GM12892 (cell line): Measurements from ENCODE around the gene TNFAIP1.
A peak's percentile ranks its signal among the peaks of the same experiment; 100 is the strongest.
"Not testable (repeated sequence)": the region's sequence is repeated elsewhere in the genome, so short reads cannot be mapped to it uniquely, and the experiment has no call there.

Source experiments
- DNase-seq: peaks from one replicate; pipeline ENCODE4 v3.0.0; 2011; ENCODE audit not compliant: insufficient read length
- FAIRE-seq: peaks from 2 replicates; lab custom pipeline; 2011; peaks lifted over from hg19 to GRCh38; lab: Jason Lieb, UNC
- POLR2A ChIP-seq: IDR thresholded peaks from 2 replicates; pipeline ENCODE4 v1.6.1; 2011; ENCODE audit warnings: low read depth, low read length, control low read depth
- POLR2AphosphoS5 ChIP-seq: IDR thresholded peaks from 2 replicates; pipeline ENCODE4 v1.6.1; 2011; ENCODE audit warnings: low read depth, low read length, control low read depth
- TAF1 ChIP-seq: IDR thresholded peaks from 2 replicates; pipeline ENCODE4 v1.6.1; 2011; ENCODE audit warnings: low read depth, mild to moderate bottlenecking, control low read depth, low read length, borderline replicate concordance

Gene TNFAIP1

DNA sequence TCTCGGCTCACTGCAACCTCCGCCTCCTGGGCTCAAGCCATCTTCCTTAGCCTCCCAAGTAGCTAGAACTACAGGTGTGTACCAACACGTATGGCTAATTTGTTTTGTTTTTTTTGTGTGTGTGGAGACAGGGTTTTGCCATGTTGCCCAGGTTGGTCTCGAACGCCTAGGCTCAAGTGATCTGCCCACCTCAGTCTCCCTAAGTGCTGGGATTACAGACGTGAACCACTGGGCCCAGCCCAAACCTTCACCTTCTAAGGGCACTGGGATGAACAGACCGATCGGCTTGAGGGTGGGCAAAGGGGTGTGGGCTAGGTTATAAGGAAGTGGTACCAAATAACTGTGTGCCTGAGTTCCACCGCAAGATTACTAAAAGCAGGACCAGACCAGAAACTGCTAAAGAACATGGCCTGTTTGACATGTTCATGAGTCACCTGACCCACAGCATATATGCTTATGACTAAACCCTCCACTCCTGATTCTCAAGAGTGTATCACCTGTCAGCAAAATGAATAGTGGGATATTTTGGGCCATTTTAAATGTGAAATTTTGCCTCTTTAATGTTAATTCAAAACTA, 8.4 kb upstream of the TNFAIP1 start:
- DNase-seq (no peak), FAIRE-seq (peak; percentile 74)
- TF ChIP-seq POLR2A = no peak
- TF ChIP-seq TAF1 = no peak
- TF ChIP-seq POLR2AphosphoS5 = no peak

DNA sequence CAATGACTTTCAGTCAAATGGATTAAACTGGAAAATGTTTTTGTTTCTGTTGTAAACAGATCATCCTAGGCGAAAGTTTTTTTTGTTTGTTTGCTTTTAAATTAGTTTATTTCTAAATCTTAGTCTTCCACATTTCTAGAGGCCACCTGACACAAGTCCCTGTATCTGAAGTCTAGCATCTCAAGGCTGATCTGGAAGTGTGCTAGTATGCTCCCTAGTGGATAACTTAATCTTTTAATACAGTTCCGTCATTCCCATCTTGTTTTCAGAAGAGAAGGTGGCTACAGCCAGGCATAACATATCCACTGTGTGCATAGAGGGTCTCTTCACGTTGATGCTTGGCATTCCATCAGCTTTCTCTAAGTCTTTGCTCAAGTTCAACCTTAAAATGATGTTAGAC, 7.9 kb upstream of the TNFAIP1 start:
- no peak for FAIRE-seq
- no peak for TF ChIP-seq POLR2AphosphoS5
- no peak for TF ChIP-seq POLR2A
- TF ChIP-seq TAF1 = no peak
- DNase-seq = no peak

DNA sequence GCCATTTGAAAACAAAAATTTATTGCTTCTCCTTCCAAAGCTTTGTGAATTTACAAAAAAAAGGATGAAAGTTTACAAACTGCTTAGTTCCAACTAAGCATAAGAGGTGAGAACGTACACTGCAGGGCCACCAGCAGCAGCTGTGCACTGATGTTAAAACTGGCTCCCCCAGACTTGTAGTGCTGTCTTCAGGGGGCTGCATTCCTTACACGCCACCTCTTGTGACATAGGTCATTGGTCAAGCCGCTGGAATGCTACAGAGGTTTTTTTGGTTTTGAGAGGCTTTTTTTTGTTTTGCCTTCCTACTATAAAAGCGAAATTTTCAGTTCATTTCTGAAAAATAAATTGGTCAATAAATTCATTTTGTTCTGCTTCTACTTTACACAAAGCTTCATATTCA, 7.2 kb upstream of the TNFAIP1 start:
- DNase-seq (no peak), FAIRE-seq (no peak)
- no peak for TF ChIP-seq TAF1
- no peak for TF ChIP-seq POLR2AphosphoS5
- TF ChIP-seq POLR2A = peak; percentile 34; the same call in 1 of the 2 replicates

DNA sequence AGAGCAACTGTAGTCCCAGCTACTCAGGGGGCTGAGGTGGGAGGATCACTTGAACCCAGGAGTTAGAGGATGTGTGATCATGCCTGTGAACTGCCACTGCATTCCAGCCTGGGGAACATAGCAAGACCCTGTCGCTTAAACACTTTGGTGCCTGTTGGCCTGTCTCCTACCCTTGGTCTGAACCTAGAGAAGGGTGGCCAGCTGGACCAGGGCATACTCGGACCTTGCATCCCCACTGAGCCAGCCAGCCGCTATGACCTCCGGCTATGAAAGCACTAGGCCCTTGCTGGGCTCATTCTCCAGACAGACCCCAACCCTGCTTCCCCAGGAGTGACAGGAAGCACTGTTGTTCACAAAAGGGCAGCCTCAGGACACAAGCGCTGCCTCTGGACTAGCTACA, 4.9 kb upstream of the TNFAIP1 start:
- no peak for DNase-seq
- FAIRE-seq = no peak
- TF ChIP-seq POLR2AphosphoS5 (peak; percentile 65), POLR2A (no peak), TAF1 (no peak)

DNA sequence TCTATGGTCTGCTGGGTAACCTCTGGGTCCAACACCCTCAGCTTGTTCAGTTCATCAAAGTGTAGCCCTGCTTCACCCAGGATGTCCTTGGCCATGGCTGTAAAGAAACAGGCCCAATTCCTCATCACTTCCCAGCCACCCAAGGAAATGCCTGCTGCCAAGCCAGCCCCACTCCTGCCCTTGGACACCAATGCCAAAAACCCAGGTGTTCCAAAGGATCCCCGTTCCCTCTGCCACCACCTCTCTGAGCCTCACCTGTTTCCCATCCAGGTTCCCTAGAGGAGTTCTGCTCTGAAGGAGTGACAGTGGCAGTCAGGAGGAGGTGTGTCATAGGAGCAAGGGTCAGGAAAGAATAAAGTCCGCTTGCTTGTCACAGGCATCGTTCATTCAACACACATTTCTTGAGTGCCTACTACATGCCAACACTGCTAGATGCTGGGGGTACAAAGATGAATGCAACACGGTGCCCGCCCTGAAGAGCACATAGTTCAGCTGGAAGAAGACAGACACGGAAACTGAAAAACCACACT, 3.6 kb upstream of the TNFAIP1 start:
- DNase-seq = no peak
- FAIRE-seq = no peak

DNA sequence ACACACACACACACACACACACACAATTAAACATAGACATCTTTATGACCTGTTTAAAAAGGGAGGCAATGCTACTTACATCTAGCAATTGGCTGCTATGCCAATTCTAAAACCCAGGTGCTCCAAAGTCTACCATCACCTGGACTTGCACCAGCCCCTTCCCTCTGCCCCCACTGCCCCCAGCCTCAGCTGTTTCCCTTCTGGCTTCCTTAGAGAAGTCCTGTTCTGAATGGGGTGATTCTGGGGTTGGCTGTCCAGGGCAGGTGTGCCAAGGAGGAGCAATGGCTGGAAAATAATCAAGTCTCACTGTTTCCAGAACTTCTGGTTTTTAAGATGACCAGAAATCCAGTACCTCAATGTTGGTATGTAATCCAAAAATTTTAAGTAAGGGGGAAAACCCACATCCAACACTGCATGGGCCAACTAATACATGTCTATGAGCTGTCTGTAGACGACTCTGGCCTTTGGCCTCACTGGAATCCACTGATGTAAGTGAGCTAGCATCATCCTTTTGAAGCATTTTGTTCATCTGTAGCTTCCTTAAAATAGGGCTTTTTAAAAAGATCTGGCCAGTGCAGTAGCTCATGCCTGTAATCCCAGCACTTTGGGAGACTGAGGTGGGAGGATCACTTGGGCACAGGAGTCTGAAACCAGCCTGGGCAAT, 2.3 kb upstream of the TNFAIP1 start:
- DNase-seq = no peak
- TF ChIP-seq TAF1 = no peak
- TF ChIP-seq POLR2A = no peak
- TF ChIP-seq POLR2AphosphoS5 = no peak
- FAIRE-seq = no peak

More for the DNA sequence above, 3.6 kb upstream of the TNFAIP1 start:
- no peak for TF ChIP-seq POLR2A
- no peak for TF ChIP-seq TAF1
- TF ChIP-seq POLR2AphosphoS5 = no peak

DNA sequence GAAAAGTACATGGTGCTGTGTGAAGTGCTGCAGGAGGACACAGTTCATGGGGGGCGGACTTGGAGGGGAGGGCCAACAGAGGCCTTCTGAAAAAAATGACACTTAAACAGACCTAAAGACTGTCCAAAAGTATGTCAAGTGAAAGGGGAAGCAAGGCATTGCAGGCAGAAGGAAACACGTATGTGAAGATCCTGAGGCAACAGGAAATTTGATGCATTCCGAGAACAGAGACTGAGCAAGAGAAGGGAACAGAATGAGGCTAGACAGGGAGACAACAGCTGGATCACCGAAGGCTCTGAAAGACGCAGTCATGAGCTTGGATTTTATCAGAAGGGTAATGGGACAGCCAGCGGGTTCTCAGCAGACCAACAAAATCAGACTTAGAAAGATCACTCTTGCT, 1.4 kb upstream of the TNFAIP1 start:
- TF ChIP-seq POLR2AphosphoS5 (no peak), TAF1 (no peak), POLR2A (no peak)
- FAIRE-seq (no peak), DNase-seq (no peak)

DNA sequence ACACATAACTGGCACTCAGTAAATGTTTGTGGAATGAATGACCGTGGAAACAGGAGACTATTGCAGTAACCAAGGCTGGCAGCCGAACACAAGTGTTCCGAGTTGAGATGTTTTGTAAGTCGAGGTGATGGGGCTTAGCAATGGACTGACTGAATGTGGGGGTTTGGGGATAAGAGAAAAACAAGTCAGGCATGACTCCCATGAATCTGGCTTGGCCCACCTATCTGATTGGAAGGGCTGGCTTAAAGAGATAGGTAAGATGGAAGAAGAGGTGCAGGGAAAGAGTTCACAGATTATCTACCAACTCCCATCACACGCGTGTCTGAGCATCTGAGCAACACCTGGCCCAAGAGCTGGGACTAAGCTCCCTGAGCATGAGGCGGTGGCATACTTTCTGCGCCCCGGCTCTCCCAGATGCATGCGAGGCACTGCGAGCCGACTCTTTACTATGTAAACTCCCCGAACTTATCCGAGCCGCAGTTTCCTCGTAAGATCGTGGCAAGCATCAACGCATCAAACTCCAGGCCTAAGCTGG, 828 bp upstream of the TNFAIP1 start:
- FAIRE-seq = no peak
- TF ChIP-seq TAF1 (no peak), POLR2A (no peak), POLR2AphosphoS5 (no peak)
- DNase-seq = no peak

DNA sequence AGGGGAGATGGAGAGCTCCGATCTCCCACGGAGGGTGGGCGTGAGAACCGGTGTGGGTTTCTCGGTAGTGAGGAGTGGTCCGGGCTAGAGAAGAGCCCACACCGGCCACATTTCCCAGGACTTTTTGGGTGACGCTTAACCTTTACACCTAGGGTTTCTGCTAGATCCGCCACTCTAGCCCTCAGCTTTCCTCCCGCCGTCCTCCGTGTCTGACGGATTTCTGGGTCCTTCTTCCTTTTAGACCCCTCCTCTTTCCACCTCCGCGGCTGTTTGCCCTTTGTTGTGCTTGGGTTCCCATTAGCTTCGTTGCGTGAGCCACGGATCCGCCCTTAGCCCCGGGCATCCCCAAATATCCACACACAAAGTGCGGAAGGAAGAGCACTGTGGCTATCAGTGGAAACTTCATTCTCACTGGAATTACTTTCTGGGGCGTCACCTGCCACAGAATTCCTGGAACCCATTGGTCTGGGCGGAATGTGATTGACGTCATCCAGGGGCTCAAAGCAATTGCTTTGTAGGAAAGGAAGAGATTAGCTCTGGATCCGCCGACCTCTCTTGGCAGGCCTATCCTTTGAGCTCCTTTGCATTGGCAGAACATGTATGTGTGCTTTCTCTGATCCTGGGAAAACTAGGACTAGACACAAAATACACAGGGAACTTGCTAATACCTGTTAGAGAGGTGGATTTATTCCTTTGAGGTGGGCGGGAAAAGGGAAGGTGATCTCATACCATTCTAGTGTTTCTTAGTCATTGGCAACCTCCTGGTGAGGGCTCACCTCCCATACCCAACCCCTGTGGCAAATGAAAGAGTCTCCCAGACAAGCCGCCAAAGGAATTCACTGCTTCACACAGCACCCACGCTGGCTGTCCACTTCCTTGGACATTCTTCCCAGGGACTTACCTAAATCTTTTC, 654 bp downstream of the TNFAIP1 start:
- no peak for DNase-seq
- peak; percentile 56 for FAIRE-seq
- TF ChIP-seq POLR2A = no peak
- no peak for TF ChIP-seq TAF1
- no peak for TF ChIP-seq POLR2AphosphoS5

DNA sequence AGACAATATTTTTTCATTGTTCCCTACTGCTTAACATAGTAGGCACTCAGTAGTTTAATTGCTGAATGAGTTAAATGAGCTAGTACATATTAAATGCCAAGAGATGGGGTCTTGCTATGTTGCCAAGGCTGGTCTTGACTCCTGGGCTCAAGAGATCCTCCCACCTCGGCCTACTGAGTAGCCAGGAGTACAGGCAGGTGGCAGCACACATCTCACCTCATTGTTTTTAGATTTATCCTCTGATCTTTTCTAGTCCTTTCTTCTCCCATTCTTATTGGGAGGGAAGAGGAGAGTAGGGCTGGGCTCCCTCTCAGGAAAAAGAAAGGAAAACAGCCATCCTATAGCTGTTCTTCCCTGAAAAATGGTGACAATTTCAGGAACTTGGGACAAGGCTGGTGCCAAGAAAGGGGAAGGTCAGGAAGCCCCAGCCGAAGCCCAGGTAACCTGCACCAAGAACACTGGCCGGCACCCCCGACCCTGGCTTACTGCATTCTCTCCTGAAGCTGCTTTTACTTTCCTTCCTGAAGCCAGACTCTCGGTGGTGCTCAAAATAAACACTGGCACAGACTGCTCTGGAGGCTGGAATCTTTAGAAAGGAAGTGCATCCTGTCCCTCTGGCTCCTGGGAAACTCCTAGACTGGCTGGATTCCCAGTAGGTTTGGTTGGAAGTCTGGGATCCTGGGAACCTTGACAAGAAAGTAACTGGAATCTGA, 2.7 kb downstream of the TNFAIP1 start:
- no peak for DNase-seq
- TF ChIP-seq POLR2AphosphoS5 = no peak
- TF ChIP-seq POLR2A = no peak
- no peak for TF ChIP-seq TAF1

DNA sequence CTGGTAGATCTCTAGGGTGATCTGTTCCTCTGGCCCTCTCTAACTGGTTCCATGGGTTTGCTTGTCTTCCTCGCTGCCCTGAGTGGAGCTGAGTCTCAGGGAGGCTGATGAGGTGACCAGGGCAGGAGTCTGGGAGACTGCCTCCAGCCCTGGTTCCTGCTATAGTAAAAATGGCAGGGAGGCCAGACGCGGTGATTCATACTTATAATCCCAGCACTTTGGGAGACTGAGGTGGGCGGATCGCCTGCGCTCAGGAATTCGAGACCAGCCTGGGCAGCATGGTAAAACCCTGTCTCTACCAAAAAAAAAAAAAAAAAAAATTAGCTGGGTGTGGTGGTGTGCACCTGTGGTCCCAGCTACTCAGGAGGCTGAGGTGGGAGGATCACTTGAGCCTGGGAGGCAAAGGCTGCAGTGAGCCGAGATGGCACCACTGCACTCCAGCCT, 3.2 kb downstream of the TNFAIP1 start:
- not testable (repeated sequence) for DNase-seq, FAIRE-seq

More for the DNA sequence above, 2.7 kb downstream of the TNFAIP1 start:
- no peak for FAIRE-seq
